SK-N-SH (cell line): Measurements from ENCODE around the gene COL21A1. TPM values are rescaled to one million over a fixed set of nuclear protein-coding genes. Genes with fewer than 3 reads are reported as not detected.

Experiments used
- CTCF ChIA-PET: fragments of 300-600, 350-600 bp; formaldehyde crosslinking; extraction: SDS; loops from one replicate; lab custom pipeline; 2021; lab: Yijun Ruan, JAX
- POLR2A ChIA-PET: fragments of 350-600 bp; sonication (Branson Sonifier 250); formaldehyde crosslinking; extraction: SDS; loops from one replicate; lab custom pipeline; 2020; ENCODE audit warnings: antibody characterized with exemption, inconsistent platforms; lab: Yijun Ruan, JAX
- DNase-seq: peaks from one replicate; pipeline ENCODE4 v3.0.0; 2012
- H2AFZ ChIP-seq: fragments of 200-600 bp; sonication (generic); 2 replicates; pipeline ENCODE4 v1.8.1; 2016; ENCODE audit warnings: antibody characterized with exemption, mild to moderate bottlenecking, low read depth
- H3F3A ChIP-seq: fragments of 200-600 bp; sonication (generic); replicated peaks from 2 replicates; pipeline ENCODE3; 2016; ENCODE audit warnings: antibody characterized with exemption, mild to moderate bottlenecking; ENCODE audit not compliant: insufficient read depth
- H3K27ac ChIP-seq, 2 experiments: fragments of 200-500 bp in 1 of 2; fragments of 200-600 bp in 1 of 2; sonication (Bioruptor generic) in 1 of 2; sonication (generic), shearing (Covaris generic) in 1 of 2; 2 replicates each; pipeline versions ENCODE4 v1.5.1 to v1.6.1; 2014 to 2016; ENCODE audit warnings: low read depth in 2 of 2, inconsistent platforms in 1 of 2, low read length in 1 of 2, mild to moderate bottlenecking in 1 of 2, mixed read lengths in 1 of 2
- H3K27me3 ChIP-seq: fragments of 200-600 bp; sonication (generic), shearing (Covaris generic); 2 replicates; pipeline ENCODE4 v1.6.1; 2016; ENCODE audit warnings: mixed run types; ENCODE audit not compliant: insufficient read depth
- H3K36me3 ChIP-seq, 2 experiments: fragments of 200-500 bp in 1 of 2; fragments of 200-600 bp in 1 of 2; sonication (Bioruptor generic) in 1 of 2; sonication (generic) in 1 of 2; replicated peaks in 1 of 2; 2 replicates each; pipeline versions ENCODE3 to v1.5.1; 2014 to 2016; ENCODE audit warnings: low read length in 1 of 2, mild to moderate bottlenecking in 1 of 2; ENCODE audit not compliant: insufficient read depth in 2 of 2, control insufficient read depth in 1 of 2
- H3K4me1 ChIP-seq, 2 experiments: fragments of 200-500 bp in 1 of 2; fragments of 200-600 bp in 1 of 2; sonication (Bioruptor generic) in 1 of 2; sonication (generic), shearing (Covaris generic) in 1 of 2; 2 replicates each; pipeline versions ENCODE4 v1.5.1 to v1.6.1; 2014 to 2016; ENCODE audit warnings: low read depth in 1 of 2, low read length in 1 of 2, mixed run types in 1 of 2; ENCODE audit not compliant: insufficient read depth in 2 of 2, control insufficient read depth in 1 of 2
- H3K4me2 ChIP-seq: fragments of 200-600 bp; sonication (generic), shearing (Covaris generic); 2 replicates; pipeline ENCODE4 v1.6.1; 2017; ENCODE audit warnings: mixed run types
- H3K4me3 ChIP-seq, 2 experiments: fragments of 200-500 bp in 1 of 2; fragments of 200-600 bp in 1 of 2; sonication (Bioruptor generic) in 1 of 2; sonication (generic), shearing (Covaris generic) in 1 of 2; 2 replicates each; pipeline versions ENCODE4 v1.5.1 to v1.8.1; 2014 to 2016; ENCODE audit warnings: low read depth in 2 of 2, inconsistent platforms in 1 of 2, low read length in 1 of 2, mild to moderate bottlenecking in 1 of 2, mixed read lengths in 1 of 2, moderate library complexity in 1 of 2
- H3K79me2 ChIP-seq: fragments of 200-600 bp; sonication (generic); 2 replicates; pipeline ENCODE4 v1.8.1; 2017; ENCODE audit warnings: mild to moderate bottlenecking; ENCODE audit not compliant: insufficient read depth
- H3K9ac ChIP-seq: fragments of 200-600 bp; sonication (generic); 2 replicates; pipeline ENCODE4 v1.6.1; 2017; ENCODE audit warnings: mixed run types
- H3K9me2 ChIP-seq: fragments of 200-600 bp; sonication (generic); 2 replicates; pipeline ENCODE4 v1.6.1; 2017; ENCODE audit warnings: mixed run types
- H3K9me3 ChIP-seq: fragments of 200-600 bp; sonication (generic); 2 replicates; pipeline ENCODE4 v1.6.1; 2017; ENCODE audit warnings: mixed run types, mild to moderate bottlenecking, moderate library complexity
- H4K20me1 ChIP-seq: fragments of 200-600 bp; sonication (generic); 2 replicates; pipeline ENCODE4 v1.6.1; 2017; ENCODE audit warnings: mild to moderate bottlenecking, mixed run types; ENCODE audit not compliant: insufficient read depth
- CHD2 ChIP-seq: fragments of 150-350 bp; IDR thresholded peaks from 2 replicates; pipeline ENCODE4 v1.6.1; 2018; ENCODE audit warnings: low read length; ENCODE audit not compliant: partially characterized antibody
- CTCF ChIP-seq: fragments of 200-600 bp; sonication (generic); IDR thresholded peaks from 2 replicates; pipeline ENCODE4 v1.6.1; 2017; ENCODE audit warnings: antibody characterized with exemption, mild to moderate bottlenecking, moderate library complexity
- ELF1 ChIP-seq: IDR thresholded peaks from 2 replicates; pipeline ENCODE4 v1.4.0; 2012
- EP300 ChIP-seq, 2 experiments: IDR thresholded peaks; 2 replicates each; pipeline versions ENCODE4 v1.4.0 to v1.6.1; 2012; ENCODE audit warnings: borderline replicate concordance in 1 of 2, low read depth in 1 of 2, low read length in 1 of 2
- EZH2phosphoT487 ChIP-seq: fragments of 200-600 bp; sonication (generic); IDR thresholded peaks from 2 replicates; pipeline ENCODE4 v1.6.1; 2017; ENCODE audit warnings: low read depth, mixed run types, mild to moderate bottlenecking, antibody characterized with exemption, moderate library complexity, borderline replicate concordance
- FOSL2 ChIP-seq: IDR thresholded peaks from 2 replicates; pipeline ENCODE4 v1.4.0; 2012; ENCODE audit warnings: low read depth, mild to moderate bottlenecking, moderate library complexity, borderline replicate concordance
- FOXM1 ChIP-seq: IDR thresholded peaks from 2 replicates; pipeline ENCODE4 v1.4.0; 2012; ENCODE audit warnings: low read depth, mild to moderate bottlenecking
- GABPA ChIP-seq: IDR thresholded peaks from 2 replicates; pipeline ENCODE4 v1.4.0; 2012; ENCODE audit warnings: low read depth, mild to moderate bottlenecking
- IRF3 ChIP-seq: fragments of 150-350 bp; IDR thresholded peaks from 2 replicates; pipeline ENCODE4 v1.6.1; 2016; ENCODE audit warnings: mild to moderate bottlenecking, low read depth, low read length
- JUND ChIP-seq: IDR thresholded peaks from 2 replicates; pipeline ENCODE4 v1.4.0; 2012
- MEF2A ChIP-seq: IDR thresholded peaks from 2 replicates; pipeline ENCODE4 v1.4.0; 2012; ENCODE audit warnings: low read depth, borderline replicate concordance
- NRF1 ChIP-seq: IDR thresholded peaks from 2 replicates; pipeline ENCODE4 v1.6.1; 2012; ENCODE audit warnings: low read depth, mild to moderate bottlenecking, low read length
- PBX3 ChIP-seq: IDR thresholded peaks from 2 replicates; pipeline ENCODE4; 2012
- RAD21 ChIP-seq: IDR thresholded peaks from 2 replicates; pipeline ENCODE4 v1.6.1; 2012; ENCODE audit warnings: mild to moderate bottlenecking, low read length
- RFX5 ChIP-seq: IDR thresholded peaks from 2 replicates; pipeline ENCODE4 v1.6.1; 2012; ENCODE audit warnings: mild to moderate bottlenecking, improper control_type of control experiment, low read length
- TAF1 ChIP-seq: IDR thresholded peaks from 2 replicates; pipeline ENCODE4 v1.6.1; 2012; ENCODE audit warnings: low read depth, mild to moderate bottlenecking, low read length, moderate library complexity, borderline replicate concordance
- TCF12 ChIP-seq: IDR thresholded peaks from 2 replicates; pipeline ENCODE4 v1.4.0; 2012
- TEAD4 ChIP-seq: IDR thresholded peaks from 2 replicates; pipeline ENCODE4 v1.4.0; 2012; ENCODE audit warnings: mild to moderate bottlenecking, borderline replicate concordance; ENCODE audit not compliant: insufficient read depth
- USF1 ChIP-seq: IDR thresholded peaks from 2 replicates; pipeline ENCODE4 v1.4.0; 2012; ENCODE audit warnings: low read depth, borderline replicate concordance
- USF2 ChIP-seq: fragments of 150-350 bp; IDR thresholded peaks from 2 replicates; pipeline ENCODE4 v1.6.1; 2017; ENCODE audit warnings: antibody characterized with exemption, low read length, low read depth, borderline replicate concordance
- WGBS: methylation state at CpG from one replicate; pipeline ENCODE4 v1.1.6; 2017; ENCODE audit warnings: low lambda C conversion rate; 5-methylcytosine and 5-hydroxymethylcytosine counted together
- polyA plus RNA-seq, 3 experiments: library from polyadenylated mRNA; depleted of rRNA; stranded (reverse); fragments of >200 nt; gene quantifications; 2 replicates each; pipeline ENCODE4 v1.2.3, GENCODE V29; 2012

Gene COL21A1
- polyA plus RNA-seq, 1 of the 3 experiments (the other 2 are of a cell fraction) = 0.07 TPM

GRCh38 chr6:56169366-56169765 is 78.0 kb downstream of the COL21A1 start:
- no peak overlapping the region for H3K4me3 ChIP-seq
- DNase-seq = no peak
- H3K9ac ChIP-seq = no peak overlapping the region
- no peak overlapping the region for H3K27ac ChIP-seq
- H3K79me2 ChIP-seq = no peaks in the 10 kb centered on the region
- POLR2A ChIA-PET = no interaction called here
- no peaks in the 10 kb centered on the region for H3K36me3 ChIP-seq
- H3K9me2 ChIP-seq = no peaks in the 10 kb centered on the region
- H3K4me1 ChIP-seq = no peaks in the 10 kb centered on the region
- CTCF ChIA-PET = no interaction called here
- no peak overlapping the region for H2AFZ ChIP-seq
- H3K4me2 ChIP-seq = no peak overlapping the region
- H3K27me3 ChIP-seq = no peaks in the 10 kb centered on the region
- 34% methylated on average over 1 of the region's 1 CpG for WGBS
- H3K9me3 ChIP-seq = peaks cover 10% of the 10 kb centered on the region; the same call in 1 of the 2 replicates
- H4K20me1 ChIP-seq = no peaks in the 10 kb centered on the region
- TF ChIP-seq CHD2 = no peak
- no peak for TF ChIP-seq IRF3
- TF ChIP-seq MEF2A = no peak
- TF ChIP-seq TCF12 = no peak
- TF ChIP-seq JUND = no peak
- no peak for TF ChIP-seq USF1
- TF ChIP-seq EZH2phosphoT487 = no peak
- no peak for TF ChIP-seq TEAD4
- no peak for TF ChIP-seq NRF1
- TF ChIP-seq CTCF = no peak
- no peak for TF ChIP-seq RFX5
- TF ChIP-seq FOSL2 = no peak
- TF ChIP-seq TAF1 = no peak
- TF ChIP-seq USF2 = no peak
- TF ChIP-seq RAD21 = no peak
- TF ChIP-seq ELF1 = no peak
- TF ChIP-seq FOXM1 = no peak
- no peak for TF ChIP-seq PBX3
- TF ChIP-seq EP300 (IDR thresholded peaks at IDR 0.05; ENCODE audit: borderline replicate concordance in 1 of 2, low read depth in 1 of 2, low read length in 1 of 2) = no peak
- TF ChIP-seq GABPA = no peak
- no peaks in the 10 kb centered on the region for H3F3A ChIP-seq
